Pancreas (tissue), 10 donors: ENCODE results near the gene RAPGEF6. TPM values are rescaled to one million over a fixed set of nuclear protein-coding genes. Genes with fewer than 3 reads are reported as not detected.
A peak's percentile ranks its signal among the peaks of the same experiment; 100 is the strongest.

Experiments used
- ATAC-seq, 4 donors: fragments of 200-7000 bp; cut with Tn5 transposase; one replicate each; pipeline versions ENCODE4 v1.8.0 to v1.9.1; 2020; ENCODE audit warnings: mild to moderate bottlenecking in 4 of 4, moderate library complexity in 4 of 4
- DNase-seq, 6 donors: peaks; one replicate each; pipeline ENCODE4 v3.0.0-alpha.2; 2020
- FAIRE-seq: peaks from 2 replicates; lab custom pipeline; 2012; peaks lifted over from hg19 to GRCh38; lab: Jason Lieb, UNC
- H3K27ac ChIP-seq, 4 donors: fragments of 200-600 bp; sonication (generic); 1 replicate in 3 of 4; 2 replicates in 1 of 4; pipeline versions ENCODE4 v1.5.0 to v1.8.0; 2020
- H3K27me3 ChIP-seq, 4 donors: fragments of 200-600 bp; one replicate each; pipeline ENCODE4 v1.8.0; 2021
- H3K36me3 ChIP-seq, 3 donors: fragments of 200-600 bp; sonication (generic) in 1 of 3; one replicate each; pipeline versions ENCODE4 v1.5.0 to v1.8.0; 2020 to 2021
- H3K4me1 ChIP-seq, 3 donors: fragments of 200-600 bp; one replicate each; pipeline ENCODE4 v1.8.0; 2021
- H3K4me3 ChIP-seq, 4 donors: fragments of 200-600 bp; sonication (generic) in 2 of 4; one replicate each; pipeline versions ENCODE4 v1.5.0 to v1.8.0; 2020 to 2021
- H3K9me3 ChIP-seq, 4 donors: fragments of 200-600 bp; one replicate each; pipeline ENCODE4 v1.8.0; 2021
- WGBS, 2 donors: extraction: QIAGEN DNeasy Blood & Tissue Kit; methylation state at CpG; one replicate each; pipeline ENCODE4 v1.1.7; 2013; 5-methylcytosine and 5-hydroxymethylcytosine counted together
- intact Hi-C, 3 donors: fragments of 100-400 bp; cut with DNase I; formaldehyde crosslinking; loops; one replicate each; pipeline versions ENCODE4 v1.11.1 to v1.14.2; 2022
- polyA plus RNA-seq, 2 donors: library from polyadenylated mRNA; stranded (reverse); fragments of 200-250 nt; gene quantifications; one replicate each; pipeline ENCODE4 v1.2.3, GENCODE V29; 2013
- total RNA-seq, 6 donors: library from RNA; stranded (reverse); fragmentation: NEBNext Ultra II Directional in 4 of 6; extraction: Animal tissue kit (Norgen Biotek cat#: 25700) in 4 of 6; gene quantifications; one replicate each; pipeline versions ENCODE4 v1.2.1 to v1.2.4, GENCODE V29; 2021 to 2023
- TF ChIP-seq, protein P1 (sequence below), 4 donors: fragments of 200-600 bp; sonication (generic) in 3 of 4; IDR thresholded peaks; one replicate each; pipeline versions ENCODE4 v1.5.0 to v1.8.0; 2021; ENCODE audit warnings: antibody characterized with exemption in 4 of 4
- donor health status: healthy with polysubstance abuse.
- donor health status: DM: no; HTN: no; CAD: no; lungs with moderate emphysema.
- donor health status: DM: no; HTN: no; CAD: no.
- donor health status: control.
- donor health status: control.
- donor health status: Bipolar disorder and iron deficiency.
- donor health status: DM: yes; HTN: yes; CAD: no.
- donor health status: DM: no; HTN: no; CAD: no.
- donor health status: DM: no; HTN: no; CAD: no.
- donor health status: DM: yes; HTN: yes; CAD: no.

Gene RAPGEF6
- total and polyA plus RNA-seq, 8 donors: 1.7 to 13.2 (median 6.7) TPM

- no peak overlapping the region for H3K27ac ChIP-seq
- intact Hi-C loops: no loop called here
- no peak for FAIRE-seq
Observed at GRCh38 chr5:131536211-131536826, 98.7 kb downstream of the RAPGEF6 start.

GRCh38 chr5:131534974-131535373, 100.1 kb downstream of the RAPGEF6 start:
- ATAC-seq (no peak), FAIRE-seq (no peak), DNase-seq (no peak)
- Histone ChIP-seq H3K9me3 (no peaks in the 10 kb centered on the region), H3K4me1 (peaks cover 0 to 9% (median 4%) of the 10 kb centered on the region in 3 donors), H3K27me3 (no peaks in the 10 kb centered on the region), H3K36me3 (no peaks in the 10 kb centered on the region), H3K4me3 (no peak overlapping the region), H3K27ac (no peak overlapping the region)
- TF ChIP-seq, protein P1, sequence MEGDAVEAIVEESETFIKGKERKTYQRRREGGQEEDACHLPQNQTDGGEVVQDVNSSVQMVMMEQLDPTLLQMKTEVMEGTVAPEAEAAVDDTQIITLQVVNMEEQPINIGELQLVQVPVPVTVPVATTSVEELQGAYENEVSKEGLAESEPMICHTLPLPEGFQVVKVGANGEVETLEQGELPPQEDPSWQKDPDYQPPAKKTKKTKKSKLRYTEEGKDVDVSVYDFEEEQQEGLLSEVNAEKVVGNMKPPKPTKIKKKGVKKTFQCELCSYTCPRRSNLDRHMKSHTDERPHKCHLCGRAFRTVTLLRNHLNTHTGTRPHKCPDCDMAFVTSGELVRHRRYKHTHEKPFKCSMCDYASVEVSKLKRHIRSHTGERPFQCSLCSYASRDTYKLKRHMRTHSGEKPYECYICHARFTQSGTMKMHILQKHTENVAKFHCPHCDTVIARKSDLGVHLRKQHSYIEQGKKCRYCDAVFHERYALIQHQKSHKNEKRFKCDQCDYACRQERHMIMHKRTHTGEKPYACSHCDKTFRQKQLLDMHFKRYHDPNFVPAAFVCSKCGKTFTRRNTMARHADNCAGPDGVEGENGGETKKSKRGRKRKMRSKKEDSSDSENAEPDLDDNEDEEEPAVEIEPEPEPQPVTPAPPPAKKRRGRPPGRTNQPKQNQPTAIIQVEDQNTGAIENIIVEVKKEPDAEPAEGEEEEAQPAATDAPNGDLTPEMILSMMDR (IDR thresholded peaks at IDR 0.05): no peak
- WGBS, 2 donors: 69 to 71% methylated on average over 2 of the region's 2 CpGs
- intact Hi-C loops: no loop called here

More at GRCh38 chr5:131536211-131536826, 98.7 kb downstream of the RAPGEF6 start:
- TF ChIP-seq, protein P1 (IDR thresholded peaks at IDR 0.05): no peak
- Histone ChIP-seq H3K27me3 (no peaks in the 10 kb centered on the region), H3K4me3 (no peak overlapping the region), H3K36me3 (no peaks in the 10 kb centered on the region), H3K9me3 (no peaks in the 10 kb centered on the region), H3K4me1 (peaks cover 0 to 2% (median 0%) of the 10 kb centered on the region in 3 donors)
- no peak for DNase-seq
- 83 to 93% methylated on average over 6 of the region's 6 CpGs for WGBS, 2 donors
- ATAC-seq: peak in 3 of 4 donors; percentile 19 to 58 (median 52)

- FAIRE-seq (no peak), ATAC-seq (no peak), DNase-seq (no peak)
- Histone ChIP-seq H3K9me3 (no peaks in the 10 kb centered on the region), H3K27me3 (no peaks in the 10 kb centered on the region), H3K27ac (no peak overlapping the region), H3K36me3 (no peaks in the 10 kb centered on the region), H3K4me3 (no peak overlapping the region), H3K4me1 (peaks cover 0 to 9% (median 4%) of the 10 kb centered on the region in 3 donors)
- 88 to 96% methylated on average over 1 of the region's 1 CpG for WGBS, 2 donors
- intact Hi-C loops: no loop called here
- TF ChIP-seq, protein P1 (IDR thresholded peaks at IDR 0.05): no peak
Observed at GRCh38 chr5:131533836-131534235, 101.2 kb downstream of the RAPGEF6 start.

- FAIRE-seq: no peak
- 66 to 72% methylated on average over 6 of the region's 6 CpGs for WGBS, 2 donors
Observed at GRCh38 chr5:131532031-131532640, 102.9 kb downstream of the RAPGEF6 start.

More at GRCh38 chr5:131532031-131532640, 102.9 kb downstream of the RAPGEF6 start:
- Histone ChIP-seq H3K4me3 (no peak overlapping the region), H3K4me1 (peaks cover 0 to 9% (median 4%) of the 10 kb centered on the region in 3 donors), H3K27ac (no peak overlapping the region), H3K27me3 (no peaks in the 10 kb centered on the region), H3K36me3 (no peaks in the 10 kb centered on the region), H3K9me3 (no peaks in the 10 kb centered on the region)
- ATAC-seq (no peak), DNase-seq (no peak)
- TF ChIP-seq, protein P1 (IDR thresholded peaks at IDR 0.05): no peak
- intact Hi-C loops: no loop called here
